H1 (cell line): Measurements from ENCODE around the gene CHI3L1. TPM values are rescaled to one million over a fixed set of nuclear protein-coding genes. Genes with fewer than 3 reads are reported as not detected.

ENCODE experiments used
- CTCF ChIA-PET: fragments of 300-600 bp; sonication (Branson Sonifier 250); formaldehyde crosslinking; loops from one replicate; lab custom pipeline; 2021; ENCODE audit not compliant: partially characterized antibody; lab: Charles Lee
- POLR2A ChIA-PET: fragments of 300-600 bp; sonication (Branson Sonifier 250); formaldehyde crosslinking; loops from one replicate; lab custom pipeline; 2021; ENCODE audit warnings: inconsistent platforms; ENCODE audit not compliant: partially characterized antibody; lab: Charles Lee
- DNase-seq, 2 experiments: peaks; one replicate each; pipeline versions ENCODE4 v3.0.0 to v3.0.0-alpha.2; 2010 to 2022; ENCODE audit warnings: low spot score in 2 of 2, low read depth in 1 of 2, mixed read lengths in 1 of 2
- FAIRE-seq: peaks from 2 replicates; lab custom pipeline; 2011; peaks lifted over from hg19 to GRCh38; lab: Jason Lieb, UNC
- H2AFZ ChIP-seq: 2 replicates; pipeline ENCODE4 v1.8.1; 2012; ENCODE audit warnings: low read length, inconsistent platforms
- H2AK5ac ChIP-seq: 2 replicates; pipeline ENCODE4 v1.6.1; 2013; ENCODE audit warnings: low read depth, low read length
- H2BK120ac ChIP-seq: replicated peaks from 2 replicates; pipeline ENCODE3; 2013; ENCODE audit warnings: low read depth, low read length, inconsistent platforms
- H2BK12ac ChIP-seq: 2 replicates; pipeline ENCODE4 v1.6.1; 2013; ENCODE audit warnings: low read depth, low read length
- H2BK15ac ChIP-seq: 2 replicates; pipeline ENCODE4 v1.6.1; 2013; ENCODE audit warnings: low read length
- H2BK20ac ChIP-seq: 2 replicates; pipeline ENCODE4 v1.6.1; 2013; ENCODE audit warnings: low read length
- H2BK5ac ChIP-seq: 2 replicates; pipeline ENCODE4 v1.6.1; 2013; ENCODE audit warnings: low read depth, low read length
- H3K14ac ChIP-seq: 2 replicates; pipeline ENCODE4 v1.6.1; 2013; ENCODE audit warnings: inconsistent platforms; ENCODE audit not compliant: insufficient read length
- H3K18ac ChIP-seq: 2 replicates; pipeline ENCODE4 v1.6.1; 2013; ENCODE audit warnings: low read length; ENCODE audit errors: extremely low read depth
- H3K23ac ChIP-seq: 2 replicates; pipeline ENCODE4 v1.6.1; 2013; ENCODE audit warnings: inconsistent platforms; ENCODE audit not compliant: insufficient read length
- H3K23me2 ChIP-seq: 2 replicates; pipeline ENCODE4 v1.6.1; 2013; ENCODE audit warnings: low read depth, low read length
- H3K27ac ChIP-seq: 2 replicates; pipeline ENCODE4 v1.6.1; 2011; ENCODE audit warnings: low read depth, low read length, inconsistent platforms
- H3K27me3 ChIP-seq, 4 experiments: replicated peaks in 1 of 4; 1 replicate in 1 of 4; 2 replicates in 3 of 4; pipeline versions ENCODE4 v1.6.1 to v1.8.1; 2011 to 2013; ENCODE audit warnings: low read length in 3 of 4, mild to moderate bottlenecking in 3 of 4, inconsistent platforms in 2 of 4, mixed read lengths in 2 of 4, moderate library complexity in 1 of 4; ENCODE audit not compliant: control insufficient read depth in 3 of 4, insufficient read depth in 3 of 4; ENCODE audit errors: extremely low read depth in 1 of 4
- H3K36me3 ChIP-seq, 4 experiments: 2 replicates each; pipeline versions ENCODE4 v1.6.1 to v1.8.1; 2011 to 2013; ENCODE audit warnings: mild to moderate bottlenecking in 4 of 4, low read length in 3 of 4, moderate library complexity in 2 of 4, control low read depth in 1 of 4, inconsistent platforms in 1 of 4; ENCODE audit not compliant: insufficient read depth in 4 of 4, control insufficient read depth in 2 of 4
- H3K4ac ChIP-seq: replicated peaks from 2 replicates; pipeline ENCODE3; 2013; ENCODE audit warnings: low read length, low read depth, mixed read lengths, inconsistent platforms; ENCODE audit not compliant: insufficient read length
- H3K4me1 ChIP-seq, 4 experiments: replicated peaks in 1 of 4; 1 replicate in 1 of 4; 2 replicates in 3 of 4; pipeline versions ENCODE4 v1.6.1 to v1.8.1; 2011 to 2013; ENCODE audit warnings: low read length in 3 of 4, inconsistent platforms in 2 of 4, mixed read lengths in 1 of 4; ENCODE audit not compliant: insufficient read depth in 4 of 4, control insufficient read depth in 3 of 4
- H3K4me2 ChIP-seq, 2 experiments: 2 replicates each; pipeline versions ENCODE4 v1.6.1 to v1.8.1; 2011 to 2013; ENCODE audit warnings: low read depth in 2 of 2, low read length in 2 of 2, control low read depth in 1 of 2, inconsistent platforms in 1 of 2, mild to moderate bottlenecking in 1 of 2; ENCODE audit not compliant: insufficient read depth in 1 of 2
- H3K4me3 ChIP-seq, 4 experiments: fragments of 200-600, 300-600 bp in 1 of 4; sonication (generic), shearing (Covaris generic), sonication (Bioruptor Twin) in 1 of 4; 2 replicates each; pipeline versions ENCODE4 v1.5.1 to v1.8.1; 2011 to 2016; ENCODE audit warnings: low read length in 4 of 4, low read depth in 3 of 4, control low read depth in 2 of 4, inconsistent platforms in 2 of 4, mild to moderate bottlenecking in 2 of 4, mixed read lengths in 1 of 4, moderate library complexity in 1 of 4; ENCODE audit not compliant: insufficient read depth in 2 of 4; ENCODE audit errors: extremely low read depth in 1 of 4
- H3K56ac ChIP-seq: replicated peaks from 2 replicates; pipeline ENCODE3; 2013; ENCODE audit warnings: low read depth, mild to moderate bottlenecking, mixed read lengths, low read length, inconsistent platforms; ENCODE audit not compliant: insufficient read length
- H3K79me1 ChIP-seq: 2 replicates; pipeline ENCODE4 v1.6.1; 2013; ENCODE audit warnings: low read depth, low read length, control low read depth
- H3K79me2 ChIP-seq, 2 experiments: 2 replicates each; pipeline versions ENCODE4 v1.6.1 to v1.8.1; 2012 to 2013; ENCODE audit warnings: low read length in 2 of 2, mild to moderate bottlenecking in 2 of 2, inconsistent platforms in 1 of 2; ENCODE audit not compliant: insufficient read depth in 2 of 2, control insufficient read depth in 1 of 2
- H3K9ac ChIP-seq, 4 experiments: replicated peaks in 1 of 4; 1 replicate in 1 of 4; 2 replicates in 3 of 4; pipeline versions ENCODE4 v1.6.1 to v1.8.1; 2011 to 2013; ENCODE audit warnings: low read depth in 3 of 4, low read length in 3 of 4, control low read depth in 2 of 4, mild to moderate bottlenecking in 2 of 4, moderate library complexity in 2 of 4, inconsistent platforms in 1 of 4; ENCODE audit errors: extremely low read depth in 1 of 4
- H3K9me3 ChIP-seq, 2 experiments: 2 replicates each; pipeline versions ENCODE4 v1.6.1 to v1.8.1; 2012 to 2013; ENCODE audit warnings: mild to moderate bottlenecking in 2 of 2, moderate library complexity in 2 of 2, control low read depth in 1 of 2, inconsistent platforms in 1 of 2, low read depth in 1 of 2, low read length in 1 of 2, mixed read lengths in 1 of 2; ENCODE audit not compliant: insufficient read depth in 2 of 2
- H4K20me1 ChIP-seq, 2 experiments: replicated peaks in 1 of 2; 2 replicates each; pipeline versions ENCODE3 to v1.8.1; 2011 to 2013; ENCODE audit warnings: inconsistent platforms in 2 of 2, low read length in 2 of 2, mild to moderate bottlenecking in 1 of 2; ENCODE audit not compliant: insufficient read depth in 2 of 2, control insufficient read depth in 1 of 2
- H4K5ac ChIP-seq: 2 replicates; pipeline ENCODE4 v1.6.1; 2013; ENCODE audit warnings: low read length, low read depth, mixed read lengths, inconsistent platforms; ENCODE audit not compliant: insufficient read length
- H4K8ac ChIP-seq: 2 replicates; pipeline ENCODE4 v1.8.0; 2013; ENCODE audit warnings: mild to moderate bottlenecking, moderate library complexity, low read length, inconsistent platforms; ENCODE audit not compliant: insufficient read depth; ENCODE audit errors: extremely low read depth
- H4K91ac ChIP-seq: replicated peaks from 2 replicates; pipeline ENCODE3; 2013; ENCODE audit warnings: low read length, mixed read lengths, inconsistent platforms; ENCODE audit not compliant: insufficient read length
- SUZ12 ChIP-seq: fragments of 200-600 bp; sonication (generic); IDR thresholded peaks from 2 replicates; pipeline ENCODE4 v1.6.1; 2012; ENCODE audit warnings: mild to moderate bottlenecking, inconsistent platforms, low read length, moderate library complexity, mixed read lengths
- WGBS, 2 experiments: shearing (Covaris generic) in 1 of 2; methylation state at CpG; one replicate each; pipeline versions ENCODE4 v1.1.6 to v1.1.7; 2013 to 2015; ENCODE audit warnings: low lambda C conversion rate in 2 of 2, mixed read lengths in 2 of 2, inconsistent platforms in 1 of 2, low coverage in 1 of 2, missing lambda C conversion rate in 1 of 2; ENCODE audit not compliant: insufficient replicate concordance in 2 of 2, insufficient coverage in 1 of 2, insufficient read length in 1 of 2; ENCODE audit errors: extremely low coverage in 1 of 2, missing lambda C conversion rate in 1 of 2; 5-methylcytosine and 5-hydroxymethylcytosine counted together
- long read RNA-seq, 2 experiments: library from RNA in 1 of 2; library from capped mRNA in 1 of 2; stranded (forward); transcript quantifications; one replicate each; pipeline ENCODE4 v2.0.0, GENCODE V29; 2021; ENCODE audit warnings: inconsistent platforms in 1 of 2
- polyA minus RNA-seq, 3 experiments: library from RNA; depleted of rRNA, polyadenylated mRNA; stranded (reverse); fragments of >200 nt; gene quantifications; 1 replicate in 2 of 3; 2 replicates in 1 of 3; pipeline ENCODE4 v1.2.3, GENCODE V29; 2011
- polyA plus RNA-seq, 7 experiments: library from polyadenylated mRNA; depleted of rRNA in 3 of 7; stranded (reverse) in 5 of 7; unstranded in 2 of 7; fragments of >200 nt in 5 of 7; fragments of 200-250 nt in 2 of 7; gene quantifications; 1 replicate in 5 of 7; 2 replicates in 1 of 7; 4 replicates in 1 of 7; pipeline versions ENCODE4 v1.2.1 to v1.2.3, GENCODE V29; 2011 to 2013; ENCODE audit warnings: missing spikeins in 2 of 7, mixed read lengths in 2 of 7
- total RNA-seq: library from RNA; stranded (reverse); fragmentation: NEBNext Ultra II Directional; extraction: Animal tissue kit (Norgen Biotek cat#: 25700); gene quantifications from 2 replicates; pipeline ENCODE4 v1.2.1, GENCODE V29; 2021
- TF ChIP-seq, protein P1 (sequence below): IDR thresholded peaks from 2 replicates; pipeline ENCODE4 v1.6.1; 2012; ENCODE audit warnings: inconsistent platforms

The CHI3L1 gene
- total RNA-seq (not detected in 2 replicates), polyA plus RNA-seq (2011; rRNA removed) (0.57 and 1.0 TPM in 2 replicates), polyA minus RNA-seq (2011; rRNA and poly(A)+ RNA removed) (0.37 TPM in 1 of 2 replicates, not detected in the other)
- 0.66 TPM for polyA plus RNA-seq (2011; cell fraction: cytosol; rRNA removed)
- polyA plus RNA-seq (2011; cell fraction: nucleus; rRNA removed), result 2.8 TPM
- 0.30 to 1.2 TPM (median 0.59 TPM) in 4 replicates for polyA plus RNA-seq (2012, experiment 1 of 2)
- 0.12 TPM for polyA plus RNA-seq (2012, experiment 2 of 2)
- 0.14 TPM for polyA plus RNA-seq (2013, experiment 1 of 2)
- polyA plus RNA-seq (2013, experiment 2 of 2), result 0.13 TPM
- not detected for polyA minus RNA-seq (2011; cell fraction: cytosol; rRNA and poly(A)+ RNA removed)
- polyA minus RNA-seq (2011; cell fraction: nucleus; rRNA and poly(A)+ RNA removed), result not detected
- long read RNA-seq, experiment 1, result 0 reads
- long read RNA-seq, experiment 2, result 0 reads

DNA sequence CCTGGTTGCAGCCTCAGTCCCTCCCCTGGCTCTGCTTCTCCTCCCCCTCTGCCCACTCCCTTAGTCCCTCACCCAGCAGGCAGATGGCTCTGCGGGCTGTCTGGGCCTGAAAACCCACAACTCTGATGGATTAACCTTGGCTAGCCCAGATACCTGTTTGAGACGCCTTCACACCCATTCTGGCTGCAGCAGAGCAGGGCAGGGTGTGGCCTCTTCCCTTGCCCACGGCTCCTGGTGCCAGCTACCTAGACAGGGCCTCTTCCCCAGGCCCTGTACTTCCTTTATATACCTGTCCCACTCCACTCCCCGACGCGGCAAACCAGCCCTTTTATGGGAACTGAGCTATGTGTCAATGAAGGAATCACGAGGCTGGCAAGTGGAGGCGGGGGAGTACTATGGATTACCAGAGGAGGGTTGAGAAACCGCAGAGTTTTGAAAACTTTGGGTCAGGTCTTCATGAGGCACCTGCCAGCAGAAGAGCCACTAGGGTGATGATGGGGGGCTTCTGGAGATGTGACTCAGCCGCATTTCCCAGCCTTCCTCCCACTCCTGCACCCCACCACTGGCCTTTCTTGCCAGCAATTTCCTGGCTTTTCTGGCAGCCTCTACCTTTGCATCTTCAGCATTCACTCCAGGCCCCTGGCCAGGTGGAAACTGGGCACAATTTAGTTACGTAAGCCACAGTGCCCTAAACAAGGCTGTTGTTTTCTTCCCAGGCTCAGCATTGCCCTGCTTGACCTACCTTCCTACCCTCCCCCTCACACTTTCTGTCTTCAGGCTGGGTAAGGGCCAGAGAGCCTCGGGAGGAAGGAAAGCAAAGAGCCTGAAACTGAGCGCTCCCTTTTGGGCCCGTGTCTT is at the start of gene CHI3L1:
CHI3L1 (minus strand) TSS at position 259 of the 858 bp plus-strand sequence; CDS start at position 178, 81 bp downstream.
- Histone ChIP-seq H4K8ac (peak within 1 kb of the TSS; percentile 74), H2BK20ac (peak within 1 kb of the TSS; percentile 87; the same call in 1 of the 2 replicates), H3K56ac (no peak within 1 kb of the TSS), H3K79me1 (no peaks in the 10 kb centered on the region), H3K4ac (peak within 1 kb of the TSS; percentile 66), H3K36me3 (no peaks in the 10 kb centered on the region), H3K4me2 (peak within 1 kb of the TSS; percentile 31 to 59; a peak in 3 of 4 replicates), H2AFZ (peak within 1 kb of the TSS; percentile 94), H4K5ac (no peak within 1 kb of the TSS), H3K18ac (peak within 1 kb of the TSS; percentile 55), H3K14ac (no peak within 1 kb of the TSS), H3K9ac (no peak within 1 kb of the TSS; a peak in 1 of 7 replicates), H4K91ac (peak within 1 kb of the TSS; percentile 72), H3K23me2 (no peaks in the 10 kb centered on the region), H2BK12ac (peak within 1 kb of the TSS; percentile 30; the same call in 1 of the 2 replicates), H3K23ac (no peak within 1 kb of the TSS), H2BK15ac (peak within 1 kb of the TSS; percentile 55), H3K4me1 (peaks cover 6 to 17% (median 11%) of the 10 kb centered on the region in 4 experiments), H2BK120ac (peak within 1 kb of the TSS; percentile 45), H2AK5ac (no peak within 1 kb of the TSS), H3K4me3 (no peak within 1 kb of the TSS), H3K9me3 (no peaks in the 10 kb centered on the region), H4K20me1 (no peaks in the 10 kb centered on the region), H3K79me2 (no peaks in the 10 kb centered on the region), H2BK5ac (no peak within 1 kb of the TSS), H3K27me3 (no peaks in the 10 kb centered on the region), H3K27ac (no peak within 1 kb of the TSS)
- POLR2A ChIA-PET, result interaction anchor here (1.2 kb wide), 1 partner anchor 180 kb away, joined by 3 read pairs; the partner anchor contains the start of gene TMEM183A
- CTCF ChIA-PET, result interaction anchor here (0.6 to 6.1 kb wide), 12 partner anchors 14 to 301 kb away, joined by 3 to 64 read pairs (median 4); partner anchors contain the start of genes ADORA1 and MYBPH
- DNase-seq, result no peak
- 46% methylated on average over 14 of the region's 14 CpGs; no CpG with 5 or more reads in 1 of the 2 experiments for WGBS, 2 experiments
- FAIRE-seq, result no peak
- TF ChIP-seq SUZ12, result no peak
- TF ChIP-seq, protein P1, sequence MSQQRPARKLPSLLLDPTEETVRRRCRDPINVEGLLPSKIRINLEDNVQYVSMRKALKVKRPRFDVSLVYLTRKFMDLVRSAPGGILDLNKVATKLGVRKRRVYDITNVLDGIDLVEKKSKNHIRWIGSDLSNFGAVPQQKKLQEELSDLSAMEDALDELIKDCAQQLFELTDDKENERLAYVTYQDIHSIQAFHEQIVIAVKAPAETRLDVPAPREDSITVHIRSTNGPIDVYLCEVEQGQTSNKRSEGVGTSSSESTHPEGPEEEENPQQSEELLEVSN, result peak; percentile 15; the same call in 1 of the 2 replicates
